ENCODE results near the gene GALNS. TPM values are rescaled to one million over a fixed set of nuclear protein-coding genes. Genes with fewer than 3 reads are reported as not detected.

Gene GALNS
- total and polyA plus RNA-seq, 2 of the 13 experiments (the other 11 are each of a cell fraction or from before 2014, with no cell fraction given) = 9.2 to 9.8 TPM

DNA sequence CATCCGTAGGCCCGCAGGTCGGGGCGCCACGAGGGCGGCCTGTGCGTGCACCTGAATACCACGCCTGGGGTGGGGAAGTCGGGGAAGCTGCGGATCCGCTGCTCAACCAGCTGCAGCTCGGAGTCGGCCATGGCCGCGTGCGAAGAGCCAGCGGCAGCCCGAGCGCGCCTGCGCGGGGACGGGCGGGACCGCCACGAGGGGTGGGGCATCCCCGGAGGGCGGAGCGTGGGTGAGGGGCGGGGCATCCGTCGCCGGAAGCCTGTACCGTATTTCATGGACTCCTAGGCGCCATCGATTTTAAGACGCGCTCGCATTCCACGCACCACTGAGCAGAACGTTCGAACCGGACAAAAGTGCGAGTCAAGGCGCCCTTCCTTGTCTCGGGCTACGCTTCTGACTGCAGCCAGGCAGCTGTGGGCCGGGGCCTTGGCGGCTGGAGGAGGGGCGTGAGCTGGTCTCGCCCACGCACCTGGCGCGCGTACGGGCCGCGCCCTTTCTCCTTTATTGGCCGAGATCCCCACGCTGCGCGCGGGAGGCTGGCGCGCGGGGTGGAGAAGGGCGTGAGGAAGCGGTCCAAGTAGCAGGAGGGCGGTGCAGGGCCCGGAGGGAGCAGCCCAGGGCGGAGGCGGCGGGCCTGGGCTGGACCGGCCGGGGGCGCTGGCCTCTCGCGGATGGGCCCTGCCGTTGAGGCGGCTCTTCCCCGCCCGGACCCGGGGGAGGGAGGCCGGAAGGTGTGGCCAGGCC, 44.8 kb downstream of the GALNS start, which contains the start of gene APRT (continued):
- TF ChIP-seq SCMH1 (CRISPR knock-in tag; IDR thresholded peaks at IDR 0.05; ENCODE audit: borderline replicate concordance) (no peak), YEATS2 (CRISPR knock-in tag; IDR thresholded peaks at IDR 0.05; ENCODE audit: borderline replicate concordance) (peak; percentile 79), NFIB (CRISPR knock-in tag; IDR thresholded peaks at IDR 0.05; ENCODE audit: borderline replicate concordance) (no peak), SIN3B (IDR thresholded peaks at IDR 0.05; ENCODE audit: low read length) (no peak), ZSCAN21 (CRISPR knock-in tag; IDR thresholded peaks at IDR 0.05; ENCODE audit: borderline replicate concordance) (peak; percentile 83), SP140L (CRISPR knock-in tag; IDR thresholded peaks at IDR 0.05; ENCODE audit: borderline replicate concordance) (no peak), ATM (IDR thresholded peaks at IDR 0.05; ENCODE audit: borderline replicate concordance) (no peak), ZNF24 (IDR thresholded peaks at IDR 0.05) (no peak), KDM5B (CRISPR knock-in tag; IDR thresholded peaks at IDR 0.05; ENCODE audit: borderline replicate concordance) (peak; percentile 97), PTBP1 (IDR thresholded peaks at IDR 0.05; ENCODE audit: low read depth, low read length, poor library complexity, severe bottlenecking) (peak; percentile 42), MEF2D (CRISPR knock-in tag; IDR thresholded peaks at IDR 0.05) (peak; percentile 41; the same call in 1 of the 2 replicates), ZNF460 (CRISPR knock-in tag; IDR thresholded peaks at IDR 0.05; ENCODE audit: borderline replicate concordance) (0 out of 2 replicates have a peak, but pooled peaks have one; percentile 15), ARNTL (CRISPR knock-in tag; IDR thresholded peaks at IDR 0.05) (peak; percentile 87), HCFC1 (IDR thresholded peaks at IDR 0.05; ENCODE audit: low read depth, low read length) (0 out of 2 replicates have a peak, but pooled peaks have one; percentile 19), NFIC (IDR thresholded peaks at IDR 0.05; ENCODE audit: low read length) (no peak), ZNF879 (CRISPR knock-in tag; IDR thresholded peaks at IDR 0.05) (peak; percentile 98)
- TF ChIP-seq, protein P1, sequence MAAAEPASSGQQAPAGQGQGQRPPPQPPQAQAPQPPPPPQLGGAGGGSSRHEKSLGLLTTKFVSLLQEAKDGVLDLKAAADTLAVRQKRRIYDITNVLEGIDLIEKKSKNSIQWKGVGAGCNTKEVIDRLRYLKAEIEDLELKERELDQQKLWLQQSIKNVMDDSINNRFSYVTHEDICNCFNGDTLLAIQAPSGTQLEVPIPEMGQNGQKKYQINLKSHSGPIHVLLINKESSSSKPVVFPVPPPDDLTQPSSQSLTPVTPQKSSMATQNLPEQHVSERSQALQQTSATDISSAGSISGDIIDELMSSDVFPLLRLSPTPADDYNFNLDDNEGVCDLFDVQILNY (CRISPR knock-in tag; conservative IDR thresholded peaks at IDR 0.05) = peak; percentile 15
- TF ChIP-seq, protein P2, sequence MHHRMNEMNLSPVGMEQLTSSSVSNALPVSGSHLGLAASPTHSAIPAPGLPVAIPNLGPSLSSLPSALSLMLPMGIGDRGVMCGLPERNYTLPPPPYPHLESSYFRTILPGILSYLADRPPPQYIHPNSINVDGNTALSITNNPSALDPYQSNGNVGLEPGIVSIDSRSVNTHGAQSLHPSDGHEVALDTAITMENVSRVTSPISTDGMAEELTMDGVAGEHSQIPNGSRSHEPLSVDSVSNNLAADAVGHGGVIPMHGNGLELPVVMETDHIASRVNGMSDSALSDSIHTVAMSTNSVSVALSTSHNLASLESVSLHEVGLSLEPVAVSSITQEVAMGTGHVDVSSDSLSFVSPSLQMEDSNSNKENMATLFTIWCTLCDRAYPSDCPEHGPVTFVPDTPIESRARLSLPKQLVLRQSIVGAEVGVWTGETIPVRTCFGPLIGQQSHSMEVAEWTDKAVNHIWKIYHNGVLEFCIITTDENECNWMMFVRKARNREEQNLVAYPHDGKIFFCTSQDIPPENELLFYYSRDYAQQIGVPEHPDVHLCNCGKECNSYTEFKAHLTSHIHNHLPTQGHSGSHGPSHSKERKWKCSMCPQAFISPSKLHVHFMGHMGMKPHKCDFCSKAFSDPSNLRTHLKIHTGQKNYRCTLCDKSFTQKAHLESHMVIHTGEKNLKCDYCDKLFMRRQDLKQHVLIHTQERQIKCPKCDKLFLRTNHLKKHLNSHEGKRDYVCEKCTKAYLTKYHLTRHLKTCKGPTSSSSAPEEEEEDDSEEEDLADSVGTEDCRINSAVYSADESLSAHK (CRISPR knock-in tag; IDR thresholded peaks at IDR 0.05; ENCODE audit: borderline replicate concordance) = no peak
- TF ChIP-seq, protein P3, sequence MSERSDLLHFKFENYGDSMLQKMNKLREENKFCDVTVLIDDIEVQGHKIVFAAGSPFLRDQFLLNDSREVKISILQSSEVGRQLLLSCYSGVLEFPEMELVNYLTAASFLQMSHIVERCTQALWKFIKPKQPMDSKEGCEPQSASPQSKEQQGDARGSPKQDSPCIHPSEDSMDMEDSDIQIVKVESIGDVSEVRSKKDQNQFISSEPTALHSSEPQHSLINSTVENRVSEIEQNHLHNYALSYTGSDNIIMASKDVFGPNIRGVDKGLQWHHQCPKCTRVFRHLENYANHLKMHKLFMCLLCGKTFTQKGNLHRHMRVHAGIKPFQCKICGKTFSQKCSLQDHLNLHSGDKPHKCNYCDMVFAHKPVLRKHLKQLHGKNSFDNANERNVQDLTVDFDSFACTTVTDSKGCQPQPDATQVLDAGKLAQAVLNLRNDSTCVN (CRISPR knock-in tag; IDR thresholded peaks at IDR 0.05; ENCODE audit: borderline replicate concordance) = no peak
- TF ChIP-seq, protein P4, sequence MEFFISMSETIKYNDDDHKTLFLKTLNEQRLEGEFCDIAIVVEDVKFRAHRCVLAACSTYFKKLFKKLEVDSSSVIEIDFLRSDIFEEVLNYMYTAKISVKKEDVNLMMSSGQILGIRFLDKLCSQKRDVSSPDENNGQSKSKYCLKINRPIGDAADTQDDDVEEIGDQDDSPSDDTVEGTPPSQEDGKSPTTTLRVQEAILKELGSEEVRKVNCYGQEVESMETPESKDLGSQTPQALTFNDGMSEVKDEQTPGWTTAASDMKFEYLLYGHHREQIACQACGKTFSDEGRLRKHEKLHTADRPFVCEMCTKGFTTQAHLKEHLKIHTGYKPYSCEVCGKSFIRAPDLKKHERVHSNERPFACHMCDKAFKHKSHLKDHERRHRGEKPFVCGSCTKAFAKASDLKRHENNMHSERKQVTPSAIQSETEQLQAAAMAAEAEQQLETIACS (CRISPR knock-in tag; IDR thresholded peaks at IDR 0.05) = peak; percentile 46; the same call in 1 of the 2 replicates
- TF ChIP-seq, protein P5, sequence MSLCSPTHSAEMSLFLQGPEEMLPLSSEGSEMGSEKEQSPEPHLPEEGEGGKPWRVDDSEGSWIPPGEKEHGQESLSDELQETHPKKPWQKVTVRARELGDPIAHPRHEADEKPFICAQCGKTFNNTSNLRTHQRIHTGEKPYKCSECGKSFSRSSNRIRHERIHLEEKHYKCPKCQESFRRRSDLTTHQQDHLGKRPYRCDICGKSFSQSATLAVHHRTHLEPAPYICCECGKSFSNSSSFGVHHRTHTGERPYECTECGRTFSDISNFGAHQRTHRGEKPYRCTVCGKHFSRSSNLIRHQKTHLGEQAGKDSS (CRISPR knock-in tag; IDR thresholded peaks at IDR 0.05; ENCODE audit: borderline replicate concordance, low read depth) = peak; percentile 90; the same call in 1 of the 2 replicates
- TF ChIP-seq, protein P6, sequence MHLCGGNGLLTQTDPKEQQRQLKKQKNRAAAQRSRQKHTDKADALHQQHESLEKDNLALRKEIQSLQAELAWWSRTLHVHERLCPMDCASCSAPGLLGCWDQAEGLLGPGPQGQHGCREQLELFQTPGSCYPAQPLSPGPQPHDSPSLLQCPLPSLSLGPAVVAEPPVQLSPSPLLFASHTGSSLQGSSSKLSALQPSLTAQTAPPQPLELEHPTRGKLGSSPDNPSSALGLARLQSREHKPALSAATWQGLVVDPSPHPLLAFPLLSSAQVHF (CRISPR knock-in tag; IDR thresholded peaks at IDR 0.05) = peak; percentile 96; the same call in 1 of the 2 replicates
